Measurements from ENCODE around the gene ARID4A. TPM values are rescaled to one million over a fixed set of nuclear protein-coding genes. Genes with fewer than 3 reads are reported as not detected.

ARID4A gene
- total and polyA plus RNA-seq, 9 of the 15 experiments (the other 6 are each of a cell fraction or from before 2014, with no cell fraction given): 2.4 to 11.5 (median 8.7) TPM

DNA sequence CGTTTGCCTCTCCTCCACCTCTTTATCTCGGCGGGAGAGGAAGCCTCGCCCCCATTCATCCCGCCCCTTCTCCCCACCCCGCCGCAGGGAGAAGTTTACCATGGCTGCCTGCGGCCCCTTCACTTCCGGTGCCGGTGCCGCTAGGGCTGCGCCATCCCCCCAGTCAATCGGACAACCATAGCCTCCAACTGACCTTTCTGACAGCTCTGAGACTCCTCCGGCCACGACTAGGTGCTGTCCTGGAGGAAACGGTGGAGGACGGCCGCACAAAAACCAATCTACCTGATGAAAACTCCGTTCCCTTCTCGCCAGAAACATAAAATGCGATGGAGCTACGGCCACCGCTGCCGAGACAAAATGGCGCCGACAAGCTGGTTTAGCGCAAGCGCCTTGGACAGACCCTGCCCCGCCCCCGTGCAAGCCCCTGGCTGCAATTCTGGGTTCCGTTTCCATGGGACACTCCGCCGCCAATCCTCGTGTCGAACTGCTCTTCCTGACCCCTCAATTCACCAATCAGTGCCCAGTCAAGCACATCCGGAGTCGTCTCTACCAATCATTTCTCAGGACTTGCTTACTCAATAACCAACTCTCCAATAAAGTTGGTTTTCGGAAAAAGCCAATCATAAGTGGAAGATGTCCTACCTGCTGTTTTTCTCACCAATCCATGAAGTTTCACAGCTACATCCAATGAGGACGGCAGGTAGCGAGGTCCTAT is 436 bp upstream of the ARID4A start (continued):
- TF ChIP-seq ZFP91 (CRISPR knock-in tag; IDR thresholded peaks at IDR 0.05) (no peak), KAT2B (IDR thresholded peaks at IDR 0.05; ENCODE audit: low read depth, low read length) (no peak), SMARCA4 (IDR thresholded peaks at IDR 0.05) (no peak), ZNF280B (CRISPR knock-in tag; IDR thresholded peaks at IDR 0.05) (no peak), ZNF586 (CRISPR knock-in tag; conservative IDR thresholded peaks at IDR 0.05) (no peak; the same call in 1 of the 2 replicates), PATZ1 (CRISPR knock-in tag; IDR thresholded peaks at IDR 0.05; ENCODE audit: borderline replicate concordance) (peak; percentile 38; the same call in 1 of the 2 replicates), ZNF778 (CRISPR knock-in tag; IDR thresholded peaks at IDR 0.05) (no peak), ZNF384 (IDR thresholded peaks at IDR 0.05; ENCODE audit: low read depth, low read length) (no peak), MCM3 (IDR thresholded peaks at IDR 0.05) (no peak), NR1H2 (CRISPR knock-in tag; IDR thresholded peaks at IDR 0.05) (no peak), ZNF551 (CRISPR knock-in tag; IDR thresholded peaks at IDR 0.05) (no peak), HNRNPLL (IDR thresholded peaks at IDR 0.05; ENCODE audit: low read depth, low read length, poor library complexity, severe bottlenecking) (peak; percentile 71), ZFP30 (CRISPR knock-in tag; IDR thresholded peaks at IDR 0.05; ENCODE audit: borderline replicate concordance) (no peak), GTF2A2 (tag; IDR thresholded peaks at IDR 0.05) (no peak), RBM14 (IDR thresholded peaks at IDR 0.05; ENCODE audit: borderline replicate concordance, insufficient read depth, low read depth, low read length) (no peak), ZEB2 (IDR thresholded peaks at IDR 0.05) (no peak), E2F8 (IDR thresholded peaks at IDR 0.05; ENCODE audit: low read depth, partially characterized antibody) (no peak)
